ENCODE results near the gene XRRA1.

DNA sequence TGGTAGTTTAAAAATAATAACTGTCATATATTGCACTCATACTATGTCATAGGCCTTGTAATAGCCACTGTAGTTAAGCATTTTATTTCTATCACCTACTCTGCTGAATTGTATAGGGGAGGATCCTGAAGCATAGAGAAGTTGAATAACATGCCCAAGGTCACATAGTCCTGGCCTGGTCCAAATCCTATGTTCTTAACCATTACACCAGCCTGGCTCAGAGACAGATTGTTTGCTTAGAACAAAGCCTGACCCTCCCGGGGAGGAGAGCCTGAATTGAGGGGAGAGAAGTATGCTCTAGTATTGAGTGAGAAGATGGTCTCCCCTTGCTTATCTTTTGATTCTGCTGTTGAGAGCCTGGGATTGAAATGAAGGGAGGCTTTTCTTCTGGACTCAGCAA is 42.0 kb upstream of the XRRA1 start:
- TF ChIP-seq, protein P1, sequence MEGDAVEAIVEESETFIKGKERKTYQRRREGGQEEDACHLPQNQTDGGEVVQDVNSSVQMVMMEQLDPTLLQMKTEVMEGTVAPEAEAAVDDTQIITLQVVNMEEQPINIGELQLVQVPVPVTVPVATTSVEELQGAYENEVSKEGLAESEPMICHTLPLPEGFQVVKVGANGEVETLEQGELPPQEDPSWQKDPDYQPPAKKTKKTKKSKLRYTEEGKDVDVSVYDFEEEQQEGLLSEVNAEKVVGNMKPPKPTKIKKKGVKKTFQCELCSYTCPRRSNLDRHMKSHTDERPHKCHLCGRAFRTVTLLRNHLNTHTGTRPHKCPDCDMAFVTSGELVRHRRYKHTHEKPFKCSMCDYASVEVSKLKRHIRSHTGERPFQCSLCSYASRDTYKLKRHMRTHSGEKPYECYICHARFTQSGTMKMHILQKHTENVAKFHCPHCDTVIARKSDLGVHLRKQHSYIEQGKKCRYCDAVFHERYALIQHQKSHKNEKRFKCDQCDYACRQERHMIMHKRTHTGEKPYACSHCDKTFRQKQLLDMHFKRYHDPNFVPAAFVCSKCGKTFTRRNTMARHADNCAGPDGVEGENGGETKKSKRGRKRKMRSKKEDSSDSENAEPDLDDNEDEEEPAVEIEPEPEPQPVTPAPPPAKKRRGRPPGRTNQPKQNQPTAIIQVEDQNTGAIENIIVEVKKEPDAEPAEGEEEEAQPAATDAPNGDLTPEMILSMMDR (conservative IDR thresholded peaks at IDR 0.05; ENCODE audit: low read length): no peak
- no peak for TF ChIP-seq EZH2phosphoT487 (IDR thresholded peaks at IDR 0.05; ENCODE audit: borderline replicate concordance)
